Liver (tissue), 3 donors: Measurements from ENCODE around the gene CLPTM1L.

Experiments used
- CTCF ChIP-seq: fragments of 150-350 bp; IDR thresholded peaks from 2 replicates; pipeline ENCODE4 v1.5.1; 2017; ENCODE audit warnings: improper control_type of control experiment, low read depth, low read length; ENCODE audit not compliant: missing input control
- FOXA2 ChIP-seq: IDR thresholded peaks from 2 replicates; pipeline ENCODE4 v1.6.1; 2016; ENCODE audit warnings: antibody characterized with exemption
- JUND ChIP-seq, 2 donors: IDR thresholded peaks; 2 replicates each; pipeline ENCODE4 v1.6.1; 2016; ENCODE audit warnings: antibody characterized with exemption in 2 of 2
- donor health status: healthy.
- donor health status: healthy.

GRCh38 chr5:1344975-1345838 lies at the start of gene CLPTM1L:
- no peak for TF ChIP-seq FOXA2
- peak; percentile 28 for TF ChIP-seq CTCF
- TF ChIP-seq JUND (IDR thresholded peaks at IDR 0.05) = no peak
